Measurements from ENCODE around the gene CAVIN1.

DNA sequence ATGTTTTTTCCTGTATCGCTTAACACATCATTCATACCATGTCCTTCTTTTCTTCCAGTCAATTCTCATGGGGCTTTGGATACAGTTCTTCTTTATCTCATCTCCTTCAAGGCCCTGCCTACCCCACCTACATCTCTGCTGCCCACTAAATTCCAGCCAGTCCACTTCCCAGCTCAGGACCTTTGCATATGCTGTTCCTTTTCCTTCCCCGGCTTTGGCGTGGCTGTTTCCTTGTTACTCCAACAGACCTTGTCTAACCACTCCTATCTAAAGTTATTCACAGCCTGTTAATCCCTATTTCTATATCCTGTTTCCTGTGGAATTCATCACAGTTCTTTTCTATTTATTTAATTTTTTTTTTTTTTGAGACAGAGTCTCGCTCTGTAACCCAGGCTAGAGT lies 28.2 kb downstream of the CAVIN1 start:
- TF ChIP-seq EZH2 (IDR thresholded peaks at IDR 0.05; ENCODE audit: low read depth, unreplicated experiment), result no peak
- no peak for TF ChIP-seq CTCF (conservative IDR thresholded peaks at IDR 0.05; ENCODE audit: low read depth in 2 of 2)
- TF ChIP-seq CREB1 (CRISPR knock-in tag; IDR thresholded peaks at IDR 0.05; ENCODE audit: low read depth), result no peak
- TF ChIP-seq, protein P1, sequence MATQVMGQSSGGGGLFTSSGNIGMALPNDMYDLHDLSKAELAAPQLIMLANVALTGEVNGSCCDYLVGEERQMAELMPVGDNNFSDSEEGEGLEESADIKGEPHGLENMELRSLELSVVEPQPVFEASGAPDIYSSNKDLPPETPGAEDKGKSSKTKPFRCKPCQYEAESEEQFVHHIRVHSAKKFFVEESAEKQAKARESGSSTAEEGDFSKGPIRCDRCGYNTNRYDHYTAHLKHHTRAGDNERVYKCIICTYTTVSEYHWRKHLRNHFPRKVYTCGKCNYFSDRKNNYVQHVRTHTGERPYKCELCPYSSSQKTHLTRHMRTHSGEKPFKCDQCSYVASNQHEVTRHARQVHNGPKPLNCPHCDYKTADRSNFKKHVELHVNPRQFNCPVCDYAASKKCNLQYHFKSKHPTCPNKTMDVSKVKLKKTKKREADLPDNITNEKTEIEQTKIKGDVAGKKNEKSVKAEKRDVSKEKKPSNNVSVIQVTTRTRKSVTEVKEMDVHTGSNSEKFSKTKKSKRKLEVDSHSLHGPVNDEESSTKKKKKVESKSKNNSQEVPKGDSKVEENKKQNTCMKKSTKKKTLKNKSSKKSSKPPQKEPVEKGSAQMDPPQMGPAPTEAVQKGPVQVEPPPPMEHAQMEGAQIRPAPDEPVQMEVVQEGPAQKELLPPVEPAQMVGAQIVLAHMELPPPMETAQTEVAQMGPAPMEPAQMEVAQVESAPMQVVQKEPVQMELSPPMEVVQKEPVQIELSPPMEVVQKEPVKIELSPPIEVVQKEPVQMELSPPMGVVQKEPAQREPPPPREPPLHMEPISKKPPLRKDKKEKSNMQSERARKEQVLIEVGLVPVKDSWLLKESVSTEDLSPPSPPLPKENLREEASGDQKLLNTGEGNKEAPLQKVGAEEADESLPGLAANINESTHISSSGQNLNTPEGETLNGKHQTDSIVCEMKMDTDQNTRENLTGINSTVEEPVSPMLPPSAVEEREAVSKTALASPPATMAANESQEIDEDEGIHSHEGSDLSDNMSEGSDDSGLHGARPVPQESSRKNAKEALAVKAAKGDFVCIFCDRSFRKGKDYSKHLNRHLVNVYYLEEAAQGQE (IDR thresholded peaks at IDR 0.05; ENCODE audit: unreplicated experiment), result no peak
- no peak for TF ChIP-seq ZNF331 (CRISPR knock-in tag; IDR thresholded peaks at IDR 0.05; ENCODE audit: low read depth)
- no peak for TF ChIP-seq POLR2AphosphoS5 (IDR thresholded peaks at IDR 0.05; ENCODE audit: low read depth)
- TF ChIP-seq EZH2phosphoT487 (IDR thresholded peaks at IDR 0.05; ENCODE audit: unreplicated experiment), result no peak
- TF ChIP-seq NANOG (IDR thresholded peaks at IDR 0.05; ENCODE audit: borderline replicate concordance), result no peak
- TF ChIP-seq JUNB (IDR thresholded peaks at IDR 0.05; ENCODE audit: unreplicated experiment), result no peak
- TF ChIP-seq, protein P2, sequence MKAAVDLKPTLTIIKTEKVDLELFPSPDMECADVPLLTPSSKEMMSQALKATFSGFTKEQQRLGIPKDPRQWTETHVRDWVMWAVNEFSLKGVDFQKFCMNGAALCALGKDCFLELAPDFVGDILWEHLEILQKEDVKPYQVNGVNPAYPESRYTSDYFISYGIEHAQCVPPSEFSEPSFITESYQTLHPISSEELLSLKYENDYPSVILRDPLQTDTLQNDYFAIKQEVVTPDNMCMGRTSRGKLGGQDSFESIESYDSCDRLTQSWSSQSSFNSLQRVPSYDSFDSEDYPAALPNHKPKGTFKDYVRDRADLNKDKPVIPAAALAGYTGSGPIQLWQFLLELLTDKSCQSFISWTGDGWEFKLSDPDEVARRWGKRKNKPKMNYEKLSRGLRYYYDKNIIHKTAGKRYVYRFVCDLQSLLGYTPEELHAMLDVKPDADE (IDR thresholded peaks at IDR 0.05), result no peak
- TF ChIP-seq ZNF114 (CRISPR knock-in tag; IDR thresholded peaks at IDR 0.05), result no peak
- TF ChIP-seq, protein P3, sequence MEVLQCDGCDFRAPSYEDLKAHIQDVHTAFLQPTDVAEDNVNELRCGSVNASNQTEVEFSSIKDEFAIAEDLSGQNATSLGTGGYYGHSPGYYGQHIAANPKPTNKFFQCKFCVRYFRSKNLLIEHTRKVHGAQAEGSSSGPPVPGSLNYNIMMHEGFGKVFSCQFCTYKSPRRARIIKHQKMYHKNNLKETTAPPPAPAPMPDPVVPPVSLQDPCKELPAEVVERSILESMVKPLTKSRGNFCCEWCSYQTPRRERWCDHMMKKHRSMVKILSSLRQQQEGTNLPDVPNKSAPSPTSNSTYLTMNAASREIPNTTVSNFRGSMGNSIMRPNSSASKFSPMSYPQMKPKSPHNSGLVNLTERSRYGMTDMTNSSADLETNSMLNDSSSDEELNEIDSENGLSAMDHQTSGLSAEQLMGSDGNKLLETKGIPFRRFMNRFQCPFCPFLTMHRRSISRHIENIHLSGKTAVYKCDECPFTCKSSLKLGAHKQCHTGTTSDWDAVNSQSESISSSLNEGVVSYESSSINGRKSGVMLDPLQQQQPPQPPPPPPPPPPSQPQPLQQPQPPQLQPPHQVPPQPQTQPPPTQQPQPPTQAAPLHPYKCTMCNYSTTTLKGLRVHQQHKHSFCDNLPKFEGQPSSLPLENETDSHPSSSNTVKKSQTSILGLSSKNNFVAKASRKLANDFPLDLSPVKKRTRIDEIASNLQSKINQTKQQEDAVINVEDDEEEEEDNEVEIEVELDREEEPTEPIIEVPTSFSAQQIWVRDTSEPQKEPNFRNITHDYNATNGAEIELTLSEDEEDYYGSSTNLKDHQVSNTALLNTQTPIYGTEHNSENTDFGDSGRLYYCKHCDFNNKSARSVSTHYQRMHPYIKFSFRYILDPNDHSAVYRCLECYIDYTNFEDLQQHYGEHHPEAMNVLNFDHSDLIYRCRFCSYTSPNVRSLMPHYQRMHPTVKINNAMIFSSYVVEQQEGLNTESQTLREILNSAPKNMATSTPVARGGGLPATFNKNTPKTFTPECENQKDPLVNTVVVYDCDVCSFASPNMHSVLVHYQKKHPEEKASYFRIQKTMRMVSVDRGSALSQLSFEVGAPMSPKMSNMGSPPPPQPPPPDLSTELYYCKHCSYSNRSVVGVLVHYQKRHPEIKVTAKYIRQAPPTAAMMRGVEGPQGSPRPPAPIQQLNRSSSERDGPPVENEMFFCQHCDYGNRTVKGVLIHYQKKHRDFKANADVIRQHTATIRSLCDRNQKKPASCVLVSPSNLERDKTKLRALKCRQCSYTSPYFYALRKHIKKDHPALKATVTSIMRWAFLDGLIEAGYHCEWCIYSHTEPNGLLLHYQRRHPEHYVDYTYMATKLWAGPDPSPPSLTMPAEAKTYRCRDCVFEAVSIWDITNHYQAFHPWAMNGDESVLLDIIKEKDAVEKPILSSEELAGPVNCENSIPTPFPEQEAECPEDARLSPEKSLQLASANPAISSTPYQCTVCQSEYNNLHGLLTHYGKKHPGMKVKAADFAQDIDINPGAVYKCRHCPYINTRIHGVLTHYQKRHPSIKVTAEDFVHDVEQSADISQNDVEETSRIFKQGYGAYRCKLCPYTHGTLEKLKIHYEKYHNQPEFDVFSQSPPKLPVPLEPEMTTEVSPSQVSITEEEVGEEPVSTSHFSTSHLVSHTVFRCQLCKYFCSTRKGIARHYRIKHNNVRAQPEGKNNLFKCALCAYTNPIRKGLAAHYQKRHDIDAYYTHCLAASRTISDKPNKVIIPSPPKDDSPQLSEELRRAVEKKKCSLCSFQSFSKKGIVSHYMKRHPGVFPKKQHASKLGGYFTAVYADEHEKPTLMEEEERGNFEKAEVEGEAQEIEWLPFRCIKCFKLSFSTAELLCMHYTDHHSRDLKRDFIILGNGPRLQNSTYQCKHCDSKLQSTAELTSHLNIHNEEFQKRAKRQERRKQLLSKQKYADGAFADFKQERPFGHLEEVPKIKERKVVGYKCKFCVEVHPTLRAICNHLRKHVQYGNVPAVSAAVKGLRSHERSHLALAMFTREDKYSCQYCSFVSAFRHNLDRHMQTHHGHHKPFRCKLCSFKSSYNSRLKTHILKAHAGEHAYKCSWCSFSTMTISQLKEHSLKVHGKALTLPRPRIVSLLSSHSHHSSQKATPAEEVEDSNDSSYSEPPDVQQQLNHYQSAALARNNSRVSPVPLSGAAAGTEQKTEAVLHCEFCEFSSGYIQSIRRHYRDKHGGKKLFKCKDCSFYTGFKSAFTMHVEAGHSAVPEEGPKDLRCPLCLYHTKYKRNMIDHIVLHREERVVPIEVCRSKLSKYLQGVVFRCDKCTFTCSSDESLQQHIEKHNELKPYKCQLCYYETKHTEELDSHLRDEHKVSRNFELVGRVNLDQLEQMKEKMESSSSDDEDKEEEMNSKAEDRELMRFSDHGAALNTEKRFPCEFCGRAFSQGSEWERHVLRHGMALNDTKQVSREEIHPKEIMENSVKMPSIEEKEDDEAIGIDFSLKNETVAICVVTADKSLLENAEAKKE (CRISPR knock-in tag; IDR thresholded peaks at IDR 0.05), result no peak
- no peak for TF ChIP-seq STAT1 (IDR thresholded peaks at IDR 0.05; ENCODE audit: unreplicated experiment)

All from GM23338 (cell line).